K562 (cell line): Measurements from ENCODE around the gene RAI1. TPM values are rescaled to one million over a fixed set of nuclear protein-coding genes. Genes with fewer than 3 reads are reported as not detected.

ENCODE experiments used
- ATAC-seq: fragments of 200-7000 bp; cut with Tn5 transposase; 3 replicates; pipeline ENCODE4 v1.9.1; 2020; ENCODE audit warnings: moderate library complexity
- BruUV-seq: library from RNA; stranded (reverse); fragments of 400-500 nt; replicated peaks from 2 replicates; lab custom pipeline; 2021; lab: Mats Ljungman, UMichigan
- CTCF ChIA-PET: fragments of 300-600 bp; formaldehyde crosslinking; extraction: SDS; loops from one replicate; lab custom pipeline; 2021; ENCODE audit warnings: low intra/inter-chr PET ratio; lab: Yijun Ruan, JAX
- POLR2A ChIA-PET: fragments of 300-600, 350-650 bp; sonication (Branson Sonifier 250); formaldehyde crosslinking; extraction: SDS; loops from one replicate; lab custom pipeline; 2021; ENCODE audit warnings: antibody characterized with exemption, inconsistent platforms; lab: Yijun Ruan, JAX
- DNase-seq, 4 experiments: peaks; one replicate each; pipeline versions ENCODE4 v3.0.0 to v3.0.0-alpha.2; 2011 to 2018; ENCODE audit warnings: low spot score in 3 of 4, mixed read lengths in 3 of 4; ENCODE audit errors: extremely low read depth in 1 of 4
- FAIRE-seq: peaks from 2 replicates; lab custom pipeline; 2011; peaks lifted over from hg19 to GRCh38; lab: Jason Lieb, UNC
- H2AFZ ChIP-seq: 2 replicates; pipeline ENCODE4 v1.6.0; 2011; ENCODE audit warnings: low read depth, low read length, control low read depth, inconsistent platforms
- H3K27ac ChIP-seq: fragments of 200-600 bp; 3 replicates; pipeline ENCODE4 v1.8.0; 2011; ENCODE audit warnings: low read depth, mild to moderate bottlenecking, control low read depth, inconsistent platforms, low read length, moderate library complexity, mixed read lengths; ENCODE audit errors: extremely low read depth
- H3K27me3 ChIP-seq, 2 experiments: fragments of 300-600 bp in 1 of 2; 2 replicates in 1 of 2; 3 replicates in 1 of 2; pipeline versions ENCODE4 v1.6.0 to v1.8.0; 2011; ENCODE audit warnings: inconsistent platforms in 2 of 2, low read length in 2 of 2, mild to moderate bottlenecking in 1 of 2, mixed read lengths in 1 of 2, moderate library complexity in 1 of 2; ENCODE audit not compliant: control insufficient read depth in 2 of 2, insufficient read depth in 2 of 2
- H3K36me3 ChIP-seq: fragments of 300-600 bp; 3 replicates; pipeline ENCODE4 v1.8.0; 2011; ENCODE audit warnings: mild to moderate bottlenecking, low read length, inconsistent platforms; ENCODE audit not compliant: control insufficient read depth, insufficient read depth
- H3K4me1 ChIP-seq, 2 experiments: fragments of 200-600 bp in 1 of 2; replicated peaks in 1 of 2; 2 replicates in 1 of 2; 3 replicates in 1 of 2; pipeline versions ENCODE4 v1.5.1 to v1.8.0; 2011; ENCODE audit warnings: inconsistent platforms in 2 of 2, low read length in 2 of 2, mild to moderate bottlenecking in 1 of 2, mixed read lengths in 1 of 2, moderate library complexity in 1 of 2; ENCODE audit not compliant: control insufficient read depth in 2 of 2, insufficient read depth in 2 of 2
- H3K4me2 ChIP-seq: 2 replicates; pipeline ENCODE4 v1.6.1; 2011; ENCODE audit warnings: low read length, control low read depth, inconsistent platforms, mixed read lengths; ENCODE audit not compliant: insufficient read depth
- H3K4me3 ChIP-seq: fragments of 200-600 bp; sonication (generic), shearing (Covaris generic); 2 replicates; pipeline ENCODE4 v1.5.1; 2016; ENCODE audit warnings: control low read depth, inconsistent platforms
- H3K79me2 ChIP-seq: fragments of 200-600 bp; 3 replicates; pipeline ENCODE4 v1.8.0; 2011; ENCODE audit warnings: low read length, inconsistent platforms; ENCODE audit not compliant: control insufficient read depth, insufficient read depth
- H3K9ac ChIP-seq, 2 experiments: 2 replicates each; pipeline versions ENCODE4 v1.6.0 to v1.6.1; 2011; ENCODE audit warnings: low read depth in 2 of 2, low read length in 2 of 2, control low read depth in 1 of 2, inconsistent platforms in 1 of 2, mild to moderate bottlenecking in 1 of 2, mixed read lengths in 1 of 2; ENCODE audit not compliant: insufficient read depth in 1 of 2
- H3K9me1 ChIP-seq: one replicate; pipeline ENCODE4 v1.6.0; 2011; ENCODE audit warnings: inconsistent platforms, mild to moderate bottlenecking, low read length, moderate library complexity; ENCODE audit not compliant: control insufficient read depth, insufficient read depth
- H3K9me3 ChIP-seq: replicated peaks from 2 replicates; pipeline ENCODE4 v1.5.1; 2011; ENCODE audit warnings: low read depth, low read length, inconsistent platforms; ENCODE audit not compliant: control insufficient read depth, insufficient read depth
- H4K20me1 ChIP-seq: replicated peaks from 2 replicates; pipeline ENCODE4 v1.6.1; 2011; ENCODE audit warnings: low read length, inconsistent platforms, mixed read lengths; ENCODE audit not compliant: control insufficient read depth, insufficient read depth
- BDP1 ChIP-seq: IDR thresholded peaks from 3 replicates; pipeline ENCODE4 v1.6.1; 2011; ENCODE audit not compliant: insufficient read length, insufficient read depth
- FIP1L1 ChIP-seq: fragments of 200-400 bp; formaldehyde crosslinking; IDR thresholded peaks from 2 replicates; pipeline ENCODE4 v1.6.1; 2018; ENCODE audit warnings: mild to moderate bottlenecking, low read depth, low read length; ENCODE audit not compliant: poor library complexity, severe bottlenecking
- HDAC2 ChIP-seq: fragments of 450-650 bp; IDR thresholded peaks from 2 replicates; pipeline ENCODE4 v1.6.1; 2016; ENCODE audit warnings: mild to moderate bottlenecking
- POLR2A ChIP-seq: fragments of 450-650 bp; conservative IDR thresholded peaks from 2 replicates; pipeline ENCODE4 v1.6.1; 2016
- TEAD1 ChIP-seq, 2 experiments: fragments of 450-650 bp in 1 of 2; sonication (generic) in 1 of 2; formaldehyde crosslinking; IDR thresholded peaks; 2 replicates each; pipeline versions ENCODE4 v1.4.0 to v1.8.0; 2020 to 2022; ENCODE audit warnings: mild to moderate bottlenecking in 2 of 2, missing genetic modification reagents in 1 of 2
- ZNF165 ChIP-seq: fragments of 250-450 bp; sonication (Bioruptor Pico); IDR thresholded peaks from 2 replicates; pipeline ENCODE4 v1.4.0; 2020; ENCODE audit warnings: borderline replicate concordance
- ZNF778 ChIP-seq: fragments of 450-650 bp; formaldehyde crosslinking; IDR thresholded peaks from 2 replicates; pipeline ENCODE4 v1.4.0; 2020; ENCODE audit warnings: mild to moderate bottlenecking, moderate library complexity
- WGBS: fragments of 100-300 bp; shearing (Covaris generic); methylation state at CpG from one replicate; pipeline ENCODE4 v1.1.6; 2016; ENCODE audit warnings: low coverage, mixed read lengths; ENCODE audit not compliant: insufficient coverage; ENCODE audit errors: missing lambda C conversion rate; 5-methylcytosine and 5-hydroxymethylcytosine counted together
- in situ Hi-C: fragments of 300-500 bp; cut with MboI; formaldehyde crosslinking; loops from 4 replicates; pipeline ENCODE4 v1.15.0; 2018; ENCODE audit warnings: inconsistent platforms, mixed read lengths
- intact Hi-C: fragments of 100-400 bp; cut with micrococcal nuclease; formaldehyde crosslinking; loops from 2 replicates; pipeline ENCODE4 v1.14.2; 2022
- polyA plus RNA-seq, 8 experiments: library from polyadenylated mRNA; depleted of rRNA in 4 of 8; stranded (reverse) in 5 of 8; unstranded in 3 of 8; fragments of >200 nt; fragmentation: Nextera tagmentation in 2 of 8; fragmentation: Illumina TruSeq in 1 of 8; extraction: Ambion mirVana in 2 of 8; extraction: Trizol in 1 of 8; gene quantifications; 2 replicates each; pipeline versions ENCODE4 v1.2.1 to v1.2.3, GENCODE V29; 2011 to 2014; ENCODE audit warnings: inconsistent platforms in 1 of 8, missing spikeins in 1 of 8
- total RNA-seq, 7 experiments: library from RNA; depleted of rRNA in 6 of 7; stranded (reverse); fragments of >200 nt in 6 of 7; fragmentation: Illumina TruSeq in 2 of 7; extraction: Trizol in 2 of 7; gene quantifications; 2 replicates each; pipeline versions ENCODE4 v1.2.1 to v1.2.3, GENCODE V29; 2011 to 2021; ENCODE audit warnings: low replicate concordance in 1 of 7
- TF ChIP-seq, protein P1 (sequence below), 2 experiments: IDR thresholded peaks; 2 replicates each; pipeline ENCODE4 v1.6.1; 2011; ENCODE audit warnings: borderline replicate concordance in 1 of 2, control low read depth in 1 of 2, low read depth in 1 of 2, low read length in 1 of 2, mild to moderate bottlenecking in 1 of 2, mixed read lengths in 1 of 2, moderate library complexity in 1 of 2; ENCODE audit not compliant: insufficient read depth in 1 of 2, insufficient read length in 1 of 2, poor library complexity in 1 of 2, severe bottlenecking in 1 of 2; ENCODE audit errors: extremely low read depth in 1 of 2
- TF ChIP-seq, protein P2 (sequence below): fragments of 250-450 bp; sonication (Bioruptor Pico); IDR thresholded peaks from 2 replicates; pipeline ENCODE4 v1.4.0; 2020; ENCODE audit warnings: mild to moderate bottlenecking, moderate library complexity

Gene RAI1
- total and polyA plus RNA-seq, 9 of the 15 experiments (the other 6 are each of a cell fraction or from before 2014, with no cell fraction given) = 0.68 to 19.9 (median 5.5) TPM

DNA sequence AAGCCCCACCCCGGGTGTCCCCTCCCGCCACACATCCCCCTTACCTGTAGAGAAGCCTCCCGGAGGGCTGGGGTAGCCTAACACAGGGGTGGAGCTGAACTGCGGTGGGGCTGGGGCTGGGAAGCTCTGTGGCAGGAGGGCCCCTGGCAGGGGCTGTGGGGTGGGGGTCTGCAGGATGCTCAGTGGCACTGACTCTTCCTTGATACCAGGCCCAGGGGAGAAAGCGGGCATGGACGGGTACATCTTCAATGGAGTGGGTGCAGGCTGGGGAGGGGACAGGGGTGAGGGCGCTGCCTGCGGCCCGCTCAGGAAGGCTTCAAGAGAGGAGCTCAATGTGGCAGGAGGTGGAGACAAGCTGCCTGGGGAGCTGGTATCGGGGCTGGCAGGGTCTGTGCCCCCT lies 138.8 kb downstream of the RAI1 start (continued):
- TF ChIP-seq HDAC2 (no peak), TEAD1 (CRISPR knock-in tag; IDR thresholded peaks at IDR 0.05) (no peak), POLR2A (no peak), ZNF165 (CRISPR knock-in tag) (no peak), BDP1 (no peak), FIP1L1 (no peak)
- TF ChIP-seq, protein P1, sequence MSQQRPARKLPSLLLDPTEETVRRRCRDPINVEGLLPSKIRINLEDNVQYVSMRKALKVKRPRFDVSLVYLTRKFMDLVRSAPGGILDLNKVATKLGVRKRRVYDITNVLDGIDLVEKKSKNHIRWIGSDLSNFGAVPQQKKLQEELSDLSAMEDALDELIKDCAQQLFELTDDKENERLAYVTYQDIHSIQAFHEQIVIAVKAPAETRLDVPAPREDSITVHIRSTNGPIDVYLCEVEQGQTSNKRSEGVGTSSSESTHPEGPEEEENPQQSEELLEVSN (IDR thresholded peaks at IDR 0.05; ENCODE audit: borderline replicate concordance in 1 of 2, extremely low read depth in 1 of 2, insufficient read depth in 1 of 2, insufficient read length in 1 of 2, low read depth in 1 of 2, low read length in 1 of 2, poor library complexity in 1 of 2, severe bottlenecking in 1 of 2) = no peak

GRCh38 chr17:17820463-17821158 lies 139.4 kb downstream of the RAI1 start:
- H3K4me1 ChIP-seq = peaks cover 65 to 89% of the 10 kb centered on the region in 2 experiments
- peak overlapping the region; percentile 85 for H3K4me2 ChIP-seq
- CTCF ChIA-PET = no interaction called here
- intact Hi-C loops = loop anchor here (10.0 kb wide), 1 partner anchor 136 kb away; the partner anchor contains the start of gene RAI1
- ATAC-seq (no peak), DNase-seq (no peak), FAIRE-seq (no peak)
- peak overlapping the region; percentile 86; the same call in 2 of the 3 replicates for H3K27ac ChIP-seq
- WGBS = 70% methylated on average over 4 of the region's 7 CpGs
- POLR2A ChIA-PET = interaction anchor here (0.6 to 1.5 kb wide), 8 partner anchors 10 to 121 kb away, joined by 3 to 8 read pairs (median 3); no protein-coding TSS in a partner anchor
- H3K4me3 ChIP-seq = peak overlapping the region; percentile 52
- no peak for TF ChIP-seq ZNF778 (CRISPR knock-in tag)
- TF ChIP-seq, protein P2, sequence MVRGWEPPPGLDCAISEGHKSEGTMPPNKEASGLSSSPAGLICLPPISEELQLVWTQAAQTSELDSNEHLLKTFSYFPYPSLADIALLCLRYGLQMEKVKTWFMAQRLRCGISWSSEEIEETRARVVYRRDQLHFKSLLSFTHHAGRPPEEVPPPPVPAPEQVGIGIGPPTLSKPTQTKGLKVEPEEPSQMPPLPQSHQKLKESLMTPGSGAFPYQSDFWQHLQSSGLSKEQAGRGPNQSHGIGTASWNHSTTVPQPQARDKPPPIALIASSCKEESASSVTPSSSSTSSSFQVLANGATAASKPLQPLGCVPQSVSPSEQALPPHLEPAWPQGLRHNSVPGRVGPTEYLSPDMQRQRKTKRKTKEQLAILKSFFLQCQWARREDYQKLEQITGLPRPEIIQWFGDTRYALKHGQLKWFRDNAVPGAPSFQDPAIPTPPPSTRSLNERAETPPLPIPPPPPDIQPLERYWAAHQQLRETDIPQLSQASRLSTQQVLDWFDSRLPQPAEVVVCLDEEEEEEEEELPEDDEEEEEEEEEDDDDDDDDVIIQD (CRISPR knock-in tag) = no peak
- H3K79me2 ChIP-seq = peaks cover 82% of the 10 kb centered on the region
- peaks cover 49% of the 10 kb centered on the region for H4K20me1 ChIP-seq
- in situ Hi-C loops = no loop called here
- no peaks in the 10 kb centered on the region for H3K27me3 ChIP-seq
- H3K9ac ChIP-seq = peak overlapping the region; percentile 75 to 92; a peak in 3 of 4 replicates
- no peak overlapping the region for H2AFZ ChIP-seq
- H3K9me3 ChIP-seq = no peaks in the 10 kb centered on the region
- TSS peak; percentile 6 for BruUV-seq
- H3K36me3 ChIP-seq = peaks cover 73% of the 10 kb centered on the region; the same call in 2 of the 3 replicates
- peaks cover 4% of the 10 kb centered on the region for H3K9me1 ChIP-seq
